ENCODE measurements around the gene TTLL5.
A peak's percentile ranks its signal among the peaks of the same experiment; 100 is the strongest.

The TTLL5 gene

GRCh38 chr14:75726321-75726720 lies 65.3 kb downstream of the TTLL5 start:
- no peak for DNase-seq

- no peak for DNase-seq
These were observed 66.1 kb downstream of the TTLL5 start for GRCh38 chr14:75727124-75727523.

GRCh38 chr14:75732888-75733287 lies 71.8 kb downstream of the TTLL5 start:
- no peak for DNase-seq

- DNase-seq, result no peak
These were observed 73.8 kb downstream of the TTLL5 start for GRCh38 chr14:75734854-75735253.

- DNase-seq, result no peak
These were observed 75.9 kb downstream of the TTLL5 start for GRCh38 chr14:75736845-75737485.

- DNase-seq, result no peak
These were observed 77.1 kb downstream of the TTLL5 start for GRCh38 chr14:75738192-75738591.

GRCh38 chr14:75742867-75743266 lies 81.8 kb downstream of the TTLL5 start:
- no peak for DNase-seq

- DNase-seq, result no peak
These were observed 86.9 kb downstream of the TTLL5 start for GRCh38 chr14:75747899-75748298.

GRCh38 chr14:75748336-75748735 lies 87.3 kb downstream of the TTLL5 start:
- no peak for DNase-seq

GRCh38 chr14:75751296-75751695 lies 90.2 kb downstream of the TTLL5 start:
- DNase-seq, result no peak

- DNase-seq, result no peak
These were observed 91.0 kb downstream of the TTLL5 start for GRCh38 chr14:75752086-75752485.

- DNase-seq, result no peak
These were observed 92.0 kb downstream of the TTLL5 start for GRCh38 chr14:75752907-75753594.

- DNase-seq, result no peak
These were observed 92.7 kb downstream of the TTLL5 start for GRCh38 chr14:75753696-75754095.

GRCh38 chr14:75757644-75758402 lies 96.8 kb downstream of the TTLL5 start:
- no peak for DNase-seq

GRCh38 chr14:75764020-75764419 lies 103.0 kb downstream of the TTLL5 start:
- DNase-seq, result no peak

GRCh38 chr14:75769047-75769685 lies 108.1 kb downstream of the TTLL5 start:
- DNase-seq, result no peak

GRCh38 chr14:75770635-75771034 lies 109.6 kb downstream of the TTLL5 start:
- no peak for DNase-seq

GRCh38 chr14:75771595-75771994 lies 110.5 kb downstream of the TTLL5 start:
- peak in 3 of 56 donors; percentile 1 to 6 (median 2) for DNase-seq

GRCh38 chr14:75773046-75773445 lies 112.0 kb downstream of the TTLL5 start:
- DNase-seq, result no peak

GRCh38 chr14:75781096-75781495 lies 120.0 kb downstream of the TTLL5 start:
- no peak for DNase-seq

GRCh38 chr14:75783184-75783583 lies 122.1 kb downstream of the TTLL5 start:
- no peak for DNase-seq

Measured in amygdala (tissue), 56 donors.